ENCODE measurements around the gene TMEM132D. TPM values are rescaled to one million over a fixed set of nuclear protein-coding genes. Genes with fewer than 3 reads are reported as not detected.

TMEM132D gene
- under 0.01 TPM in 1 of 2 replicates, not detected in the other for total RNA-seq

DNA sequence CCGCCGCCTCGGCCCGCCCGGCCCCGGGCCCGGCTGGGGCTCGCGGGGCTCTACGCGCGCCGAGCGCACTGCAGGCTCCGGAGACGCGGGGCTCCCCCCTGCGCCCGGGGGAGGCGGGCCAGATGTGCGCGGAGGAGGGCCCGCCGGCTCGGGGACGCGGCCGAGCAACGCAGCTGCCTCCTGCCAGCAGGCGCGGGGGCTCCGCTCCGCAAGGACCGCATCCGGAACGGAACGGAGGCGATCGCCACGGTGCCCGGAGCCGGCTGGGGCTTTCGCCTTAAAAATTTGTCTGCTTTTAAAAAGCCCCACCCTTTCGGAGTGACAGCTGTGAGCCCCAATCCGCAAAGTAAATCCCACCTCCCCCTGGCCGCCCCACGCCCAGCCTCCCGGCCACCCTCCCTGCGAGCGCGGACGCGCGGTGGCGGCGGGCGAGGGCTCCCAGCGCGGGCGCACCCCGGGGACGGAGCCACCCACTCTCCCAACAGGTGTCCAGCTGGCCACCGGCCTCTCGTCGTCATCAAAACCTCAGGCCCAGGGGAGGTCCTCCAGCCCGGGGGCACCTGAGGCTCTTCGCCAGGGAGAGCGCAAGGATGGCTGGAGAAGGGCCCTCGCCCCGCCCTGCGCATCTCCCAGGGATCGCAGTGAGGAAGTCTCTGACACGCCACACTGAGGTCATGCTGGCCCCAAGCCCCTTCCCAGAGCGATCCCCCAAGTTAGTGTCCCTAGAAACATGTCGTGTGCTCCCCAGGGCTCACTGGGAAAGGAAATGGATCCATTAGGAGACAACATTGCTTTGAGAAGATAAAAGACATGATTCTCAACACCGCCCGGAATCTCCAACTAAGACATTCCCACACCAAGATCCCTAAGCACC, at the start of gene TMEM132D:
Gene TMEM132D, minus strand, starts transcription at position 70 of the 874 bp plus-strand sequence.

Small RNA genes within 50 kb of the gene (small RNA-seq; reads per million reads assigned to genes)
- not detected for gene RF02271
